ENCODE data around the gene VIPR2. TPM values are rescaled to one million over a fixed set of nuclear protein-coding genes. Genes with fewer than 3 reads are reported as not detected.
"Not testable (repeated sequence)": the region's sequence is repeated elsewhere in the genome, so short reads cannot be mapped to it uniquely, and the experiment has no call there.

Gene VIPR2
- total RNA-seq, 2 experiments from 2014 or later: 0.80 to 0.99 TPM

DNA sequence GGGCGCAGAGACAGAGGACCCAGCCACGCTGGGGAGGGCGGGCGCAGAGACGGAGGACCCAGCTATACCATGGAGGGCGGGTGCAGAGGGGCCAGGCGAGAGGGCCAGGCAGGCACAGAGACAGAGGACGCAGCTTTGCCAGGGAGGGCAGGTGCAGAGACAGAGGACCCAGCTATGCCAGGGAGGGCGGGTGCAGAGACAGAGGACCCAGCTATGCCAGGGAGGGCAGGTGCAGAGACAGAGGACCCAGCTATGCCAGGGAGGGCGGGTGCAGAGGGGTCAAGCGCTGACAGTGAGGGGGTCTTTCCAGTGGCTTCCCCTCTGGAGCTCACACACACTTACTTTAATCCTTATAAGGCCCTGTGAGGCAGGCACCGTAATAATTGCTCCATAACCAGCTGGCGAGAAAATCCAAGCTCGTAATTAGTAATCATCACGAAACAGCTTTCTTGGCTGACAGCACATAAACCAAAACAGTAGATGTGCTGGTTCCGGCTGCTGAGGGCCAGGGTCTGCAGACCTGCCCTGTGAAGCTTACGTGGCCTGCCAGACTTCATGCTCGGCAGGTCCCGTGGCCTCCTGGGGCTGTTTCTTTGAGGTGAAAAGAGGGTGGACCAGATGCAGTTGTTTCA, 137.2 kb downstream of the VIPR2 start:
- POLR2A ChIA-PET: no interaction called here
- no peak overlapping the region for H3K4me3 Mint-ChIP-seq
- no peak overlapping the region for H3K27ac Mint-ChIP-seq

DNA sequence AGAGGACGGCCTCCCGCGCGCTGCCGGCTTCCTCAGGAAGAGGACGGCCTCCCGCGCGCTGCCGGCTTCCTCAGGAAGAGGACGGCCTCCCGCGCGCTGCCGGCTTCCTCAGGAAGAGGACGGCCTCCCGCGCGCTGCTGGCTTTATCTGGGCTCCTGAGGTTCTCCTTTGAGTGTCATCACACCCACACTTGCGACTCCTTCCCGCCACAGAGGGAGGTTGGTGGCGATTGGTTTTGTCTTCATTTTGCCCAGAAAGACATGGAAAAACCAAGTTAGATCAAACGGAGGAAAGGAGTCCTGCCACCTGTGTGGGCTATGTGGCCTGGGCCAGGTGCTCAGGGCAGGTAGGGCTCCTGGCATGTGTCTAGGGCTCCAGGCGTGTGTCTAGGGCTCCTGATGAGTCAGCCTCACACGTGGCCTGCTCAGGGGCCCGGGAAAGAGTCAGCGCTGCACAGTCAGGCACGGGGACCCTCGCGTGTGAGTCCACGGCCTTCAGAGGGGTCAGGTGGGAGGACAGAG, 138.0 kb downstream of the VIPR2 start:
- H3K4me1 Mint-ChIP-seq: no peaks in the 10 kb centered on the region
- H3K27ac Mint-ChIP-seq: no peak overlapping the region
- H3K9me3 Mint-ChIP-seq: no peaks in the 10 kb centered on the region
- no peak overlapping the region for H3K4me3 Mint-ChIP-seq
- no peak for ATAC-seq (ENCODE audit: low read depth)
- H3K27me3 Mint-ChIP-seq: no peaks in the 10 kb centered on the region
- H3K36me3 Mint-ChIP-seq: no peaks in the 10 kb centered on the region
- no peak for DNase-seq
- POLR2A ChIA-PET: no interaction called here

More for the DNA sequence above, 137.2 kb downstream of the VIPR2 start:
- ATAC-seq (ENCODE audit: low read depth): no peak
- Mint-ChIP-seq H3K9me3 (no peaks in the 10 kb centered on the region), H3K4me1 (no peaks in the 10 kb centered on the region), H3K36me3 (no peaks in the 10 kb centered on the region), H3K27me3 (no peaks in the 10 kb centered on the region)
- DNase-seq: no peak

GRCh38 chr7:159006022-159006609, 138.6 kb downstream of the VIPR2 start:
- H3K9me3 Mint-ChIP-seq; ATAC-seq (ENCODE audit: low read depth); H3K27ac Mint-ChIP-seq; H3K27me3 Mint-ChIP-seq; DNase-seq; POLR2A ChIA-PET; H3K4me1 Mint-ChIP-seq; H3K4me3 Mint-ChIP-seq; H3K36me3 Mint-ChIP-seq: not testable (repeated sequence)

DNA sequence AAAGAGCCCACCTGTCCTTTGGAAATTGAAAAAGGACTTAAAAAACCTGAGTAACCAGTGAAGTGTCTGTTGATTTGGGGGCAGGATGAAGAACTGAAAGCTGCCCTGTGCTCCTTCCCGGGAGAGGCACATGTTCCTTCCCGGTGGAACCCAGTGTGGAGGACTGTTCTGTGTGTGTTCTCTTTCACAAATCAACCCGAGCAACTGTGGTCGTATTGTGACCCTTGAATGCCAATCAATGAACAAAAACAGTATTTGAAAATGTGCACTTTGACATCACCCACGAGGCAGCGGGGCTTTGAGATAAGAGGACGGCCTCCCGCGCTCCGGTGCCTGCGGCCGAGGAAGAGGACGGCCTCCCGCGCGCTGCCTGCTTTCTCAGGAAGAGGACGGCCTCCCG, 139.0 kb downstream of the VIPR2 start:
- Mint-ChIP-seq H3K27ac (no peak overlapping the region), H3K4me3 (no peak overlapping the region), H3K27me3 (no peaks in the 10 kb centered on the region), H3K9me3 (no peaks in the 10 kb centered on the region), H3K36me3 (no peaks in the 10 kb centered on the region), H3K4me1 (no peaks in the 10 kb centered on the region)
- DNase-seq (no peak), ATAC-seq (ENCODE audit: low read depth) (no peak)
- POLR2A ChIA-PET: no interaction called here

- Mint-ChIP-seq H3K4me1 (no peaks in the 10 kb centered on the region), H3K27ac (no peak overlapping the region), H3K9me3 (no peaks in the 10 kb centered on the region), H3K27me3 (no peaks in the 10 kb centered on the region), H3K36me3 (no peaks in the 10 kb centered on the region), H3K4me3 (no peak overlapping the region)
- ATAC-seq (ENCODE audit: low read depth) (no peak), DNase-seq (no peak)
- POLR2A ChIA-PET: no interaction called here
Observed at GRCh38 chr7:159004411-159004810, 140.3 kb downstream of the VIPR2 start.

GRCh38 chr7:159001811-159002210, 142.9 kb downstream of the VIPR2 start:
- Mint-ChIP-seq H3K9me3 (no peaks in the 10 kb centered on the region), H3K27ac (no peak overlapping the region), H3K27me3 (no peaks in the 10 kb centered on the region), H3K36me3 (no peaks in the 10 kb centered on the region), H3K4me1 (no peaks in the 10 kb centered on the region), H3K4me3 (no peak overlapping the region)
- POLR2A ChIA-PET: no interaction called here
- no peak for ATAC-seq (ENCODE audit: low read depth)
- no peak for DNase-seq

GRCh38 chr7:159000859-159001435, 143.7 kb downstream of the VIPR2 start:
- no peak overlapping the region for H3K27ac Mint-ChIP-seq
- H3K36me3 Mint-ChIP-seq: no peaks in the 10 kb centered on the region
- H3K4me1 Mint-ChIP-seq: no peaks in the 10 kb centered on the region
- no peaks in the 10 kb centered on the region for H3K9me3 Mint-ChIP-seq
- no peak for ATAC-seq (ENCODE audit: low read depth)
- H3K27me3 Mint-ChIP-seq: peaks cover under 1% of the 10 kb centered on the region
- H3K4me3 Mint-ChIP-seq: no peak overlapping the region
- no peak for DNase-seq
- POLR2A ChIA-PET: no interaction called here

- peaks cover 8% of the 10 kb centered on the region for H3K27me3 Mint-ChIP-seq
- H3K4me3 Mint-ChIP-seq: no peak overlapping the region
- no peak for ATAC-seq (ENCODE audit: low read depth)
- H3K4me1 Mint-ChIP-seq: no peaks in the 10 kb centered on the region
- no peaks in the 10 kb centered on the region for H3K36me3 Mint-ChIP-seq
- POLR2A ChIA-PET: no interaction called here
- DNase-seq: no peak
- H3K9me3 Mint-ChIP-seq: no peaks in the 10 kb centered on the region
- H3K27ac Mint-ChIP-seq: no peak overlapping the region
Observed at GRCh38 chr7:159000070-159000469, 144.6 kb downstream of the VIPR2 start.

DNA sequence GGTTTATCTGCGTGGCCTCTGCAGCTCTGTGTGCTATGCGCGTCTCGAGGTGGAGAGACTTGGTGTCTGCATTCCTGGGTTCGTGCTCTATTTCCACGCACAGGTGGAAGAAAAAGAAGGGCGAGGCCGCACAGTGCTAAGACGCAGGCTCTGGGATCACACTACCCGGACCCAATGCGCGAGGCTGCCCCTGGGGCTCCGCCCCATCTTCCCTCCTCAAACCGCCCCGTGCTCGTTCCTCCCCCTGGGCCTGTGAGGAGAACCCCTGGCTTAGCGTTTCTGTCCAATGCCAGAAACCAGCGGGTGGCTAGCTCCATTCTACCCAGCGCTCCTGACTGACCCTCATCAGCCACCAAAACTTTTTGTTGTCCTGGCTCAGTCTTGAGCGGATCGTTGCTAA, 145.2 kb downstream of the VIPR2 start:
- Mint-ChIP-seq H3K27ac (no peak overlapping the region), H3K9me3 (peaks cover 4% of the 10 kb centered on the region), H3K4me3 (no peak overlapping the region), H3K27me3 (peaks cover 12% of the 10 kb centered on the region), H3K36me3 (no peaks in the 10 kb centered on the region), H3K4me1 (no peaks in the 10 kb centered on the region)
- ATAC-seq (ENCODE audit: low read depth): no peak
- no peak for DNase-seq
- POLR2A ChIA-PET: no interaction called here

DNA sequence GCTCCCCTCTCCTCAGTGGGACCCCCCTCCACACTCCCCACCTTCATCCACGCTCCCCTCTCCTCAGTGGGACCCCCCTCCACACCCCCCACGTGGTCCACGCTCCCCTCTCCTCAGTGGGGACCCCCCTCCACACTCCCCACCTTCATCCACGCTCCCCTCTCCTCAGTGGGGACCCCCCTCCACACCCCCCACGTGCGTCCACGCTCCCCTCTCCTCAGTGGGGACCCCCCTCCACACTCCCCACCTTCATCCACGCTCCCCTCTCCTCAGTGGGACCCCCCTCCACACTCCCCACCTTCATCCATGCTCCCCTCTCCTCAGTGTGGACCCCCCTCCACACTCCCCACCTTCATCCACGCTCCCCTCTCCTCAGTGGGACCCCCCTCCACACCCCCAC, 146.4 kb downstream of the VIPR2 start:
- ATAC-seq (ENCODE audit: low read depth); POLR2A ChIA-PET: not testable (repeated sequence)

GRCh38 chr7:158997471-158997870, 147.2 kb downstream of the VIPR2 start:
- Mint-ChIP-seq H3K27me3 (peaks cover 32% of the 10 kb centered on the region), H3K27ac (no peak overlapping the region), H3K9me3 (peaks cover 4% of the 10 kb centered on the region), H3K4me3 (no peak overlapping the region), H3K36me3 (no peaks in the 10 kb centered on the region), H3K4me1 (peaks cover 2% of the 10 kb centered on the region)
- no peak for DNase-seq
- POLR2A ChIA-PET: no interaction called here
- ATAC-seq (ENCODE audit: low read depth): no peak

More for the DNA sequence above, 146.4 kb downstream of the VIPR2 start:
- not testable (repeated sequence) for H3K4me3 Mint-ChIP-seq, H3K9me3 Mint-ChIP-seq, DNase-seq, H3K27ac Mint-ChIP-seq, H3K36me3 Mint-ChIP-seq, H3K4me1 Mint-ChIP-seq
- H3K27me3 Mint-ChIP-seq: peaks cover 24% of the 10 kb centered on the region

- no peak for DNase-seq
- H3K9me3 Mint-ChIP-seq: peaks cover 4% of the 10 kb centered on the region
- H3K27me3 Mint-ChIP-seq: peaks cover 36% of the 10 kb centered on the region
- no peak overlapping the region for H3K4me3 Mint-ChIP-seq
- H3K36me3 Mint-ChIP-seq: no peaks in the 10 kb centered on the region
- ATAC-seq (ENCODE audit: low read depth): no peak
- no peak overlapping the region for H3K27ac Mint-ChIP-seq
- POLR2A ChIA-PET: no interaction called here
- peaks cover 2% of the 10 kb centered on the region for H3K4me1 Mint-ChIP-seq
Observed at GRCh38 chr7:158997110-158997453, 147.6 kb downstream of the VIPR2 start.

DNA sequence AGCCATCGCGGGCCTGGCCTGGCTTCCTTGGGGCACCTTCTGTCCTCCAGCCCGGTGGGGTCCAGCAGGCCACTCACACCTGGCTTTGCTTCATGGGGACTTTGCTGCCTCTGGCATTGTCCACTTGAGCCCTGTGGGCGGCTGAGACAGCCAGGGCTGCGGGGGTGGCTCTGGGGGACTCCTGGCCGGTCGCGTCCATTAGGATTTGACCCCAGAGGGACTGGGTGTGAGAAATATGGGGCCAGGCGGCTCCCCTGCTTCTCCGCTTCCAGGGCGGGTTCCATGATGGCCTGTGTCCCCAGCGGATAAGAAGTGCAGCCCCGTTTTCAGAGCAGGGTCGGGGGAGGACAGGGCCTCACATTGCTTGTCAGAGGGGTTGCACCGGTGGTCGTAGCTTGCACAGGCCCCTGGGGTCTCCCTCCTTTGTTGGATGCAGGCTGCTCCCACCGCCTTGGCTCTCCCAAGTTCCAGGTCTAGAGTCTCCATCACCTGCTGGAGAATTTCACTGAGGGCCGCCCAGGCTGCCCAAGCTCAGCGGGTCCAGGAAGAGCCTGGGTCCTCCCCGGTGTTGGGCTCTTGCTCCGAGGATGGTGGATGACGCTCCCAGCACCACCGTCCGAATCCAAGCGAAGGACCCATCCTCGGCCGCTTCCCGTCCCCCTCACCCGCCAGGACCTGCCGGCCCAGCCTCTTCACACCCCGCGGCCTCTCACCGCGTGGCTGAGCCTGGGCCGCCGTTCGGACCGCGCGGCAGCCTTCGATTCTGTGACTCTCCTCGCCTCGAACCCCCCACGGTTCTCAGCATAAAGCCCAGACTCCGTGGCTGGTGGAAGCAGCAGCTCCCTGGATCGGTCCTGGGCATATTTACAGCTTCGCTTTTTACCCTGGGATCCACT, 148.2 kb downstream of the VIPR2 start:
- Mint-ChIP-seq H3K36me3 (no peaks in the 10 kb centered on the region), H3K27ac (no peak overlapping the region), H3K27me3 (peaks cover 42% of the 10 kb centered on the region), H3K4me3 (no peak overlapping the region), H3K9me3 (peaks cover 4% of the 10 kb centered on the region), H3K4me1 (peaks cover 2% of the 10 kb centered on the region)
- ATAC-seq (ENCODE audit: low read depth): no peak
- no peak for DNase-seq
- POLR2A ChIA-PET: no interaction called here

Measured in activated naive CD8-positive, alpha-beta T cell treated with anti-CD3 and anti-CD28 coated beads, Interleukin-2, amount 10 ng/mL, durations not matched to agents 7 days and 5 days (primary cell).